Tibial artery (tissue), 4 donors: ENCODE results near the gene ARHGAP21.

Experiments
- DNase-seq, 2 donors: peaks; one replicate each; pipeline ENCODE4 v3.0.0-alpha.2; 2019
- H3K27ac ChIP-seq, 2 donors: fragments of 200-600 bp; sonication (generic) in 1 of 2; 1 replicate in 1 of 2; 2 replicates in 1 of 2; pipeline ENCODE4 v1.5.1; 2018 to 2019; ENCODE audit warnings: mild to moderate bottlenecking in 1 of 2
- H3K27me3 ChIP-seq, 2 donors: fragments of 200-600 bp; sonication (generic) in 1 of 2; one replicate each; pipeline versions ENCODE4 v1.5.1 to v1.6.0; 2016 to 2019
- H3K36me3 ChIP-seq, 3 donors: fragments of 200-600 bp; sonication (generic) in 2 of 3; one replicate each; pipeline ENCODE4 v1.5.1; 2016 to 2019; ENCODE audit warnings: mild to moderate bottlenecking in 2 of 3
- H3K4me1 ChIP-seq, 4 donors: fragments of 200-600 bp; sonication (generic) in 2 of 4; 1 replicate in 3 of 4; 2 replicates in 1 of 4; pipeline ENCODE4 v1.5.1; 2016 to 2019
- H3K4me3 ChIP-seq, 2 donors: fragments of 200-600 bp; sonication (generic) in 1 of 2; 1 replicate in 1 of 2; 2 replicates in 1 of 2; pipeline ENCODE4 v1.5.1; 2018 to 2019; ENCODE audit warnings: mild to moderate bottlenecking in 2 of 2
- H3K9me3 ChIP-seq, 3 donors: fragments of 200-600 bp; sonication (generic) in 1 of 3; one replicate each; pipeline ENCODE4 v1.5.1; 2016 to 2019
- intact Hi-C: fragments of 100-400 bp; cut with DNase I; formaldehyde crosslinking; loops from one replicate; pipeline ENCODE4 v1.15.0; 2023; ENCODE audit warnings: low total_unique reads
- TF ChIP-seq, protein P1 (sequence below), 2 experiments: fragments of 200-600 bp in 1 of 2; fragments of 450-650 bp in 1 of 2; IDR thresholded peaks; one replicate each; pipeline ENCODE4 v1.5.1; 2017 to 2019; ENCODE audit warnings: antibody characterized with exemption in 2 of 2, mild to moderate bottlenecking in 1 of 2, moderate library complexity in 1 of 2

ARHGAP21 gene

DNA sequence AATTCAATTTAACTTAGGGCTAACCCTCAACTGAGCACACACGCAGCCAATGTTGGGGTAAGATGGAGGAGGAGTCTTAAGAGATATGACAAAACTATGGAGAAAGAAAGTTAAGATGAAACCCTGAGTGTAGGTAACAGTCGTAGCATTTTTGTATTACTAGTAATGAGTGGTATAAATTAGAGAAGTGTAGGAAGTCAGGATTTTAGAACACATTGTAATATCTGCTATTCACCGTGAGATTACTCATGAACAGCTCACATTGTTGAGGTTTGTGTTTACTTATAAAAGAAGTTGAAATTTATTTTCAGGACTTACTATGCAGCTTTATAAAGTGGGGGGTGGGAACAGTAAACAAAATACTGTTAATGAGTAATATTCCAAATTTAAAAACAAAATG, 107.2 kb downstream of the ARHGAP21 start:
- DNase-seq: no peak
- Histone ChIP-seq H3K9me3 (no peaks in the 10 kb centered on the region), H3K4me3 (no peak overlapping the region), H3K27me3 (no peaks in the 10 kb centered on the region), H3K27ac (no peak overlapping the region), H3K36me3 (peaks cover 5 to 32% (median 5%) of the 10 kb centered on the region in 3 donors), H3K4me1 (peaks cover 0 to 7% (median 0%) of the 10 kb centered on the region in 4 donors)
- intact Hi-C loops: no loop called here
- TF ChIP-seq, protein P1, sequence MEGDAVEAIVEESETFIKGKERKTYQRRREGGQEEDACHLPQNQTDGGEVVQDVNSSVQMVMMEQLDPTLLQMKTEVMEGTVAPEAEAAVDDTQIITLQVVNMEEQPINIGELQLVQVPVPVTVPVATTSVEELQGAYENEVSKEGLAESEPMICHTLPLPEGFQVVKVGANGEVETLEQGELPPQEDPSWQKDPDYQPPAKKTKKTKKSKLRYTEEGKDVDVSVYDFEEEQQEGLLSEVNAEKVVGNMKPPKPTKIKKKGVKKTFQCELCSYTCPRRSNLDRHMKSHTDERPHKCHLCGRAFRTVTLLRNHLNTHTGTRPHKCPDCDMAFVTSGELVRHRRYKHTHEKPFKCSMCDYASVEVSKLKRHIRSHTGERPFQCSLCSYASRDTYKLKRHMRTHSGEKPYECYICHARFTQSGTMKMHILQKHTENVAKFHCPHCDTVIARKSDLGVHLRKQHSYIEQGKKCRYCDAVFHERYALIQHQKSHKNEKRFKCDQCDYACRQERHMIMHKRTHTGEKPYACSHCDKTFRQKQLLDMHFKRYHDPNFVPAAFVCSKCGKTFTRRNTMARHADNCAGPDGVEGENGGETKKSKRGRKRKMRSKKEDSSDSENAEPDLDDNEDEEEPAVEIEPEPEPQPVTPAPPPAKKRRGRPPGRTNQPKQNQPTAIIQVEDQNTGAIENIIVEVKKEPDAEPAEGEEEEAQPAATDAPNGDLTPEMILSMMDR (IDR thresholded peaks at IDR 0.05): no peak

DNA sequence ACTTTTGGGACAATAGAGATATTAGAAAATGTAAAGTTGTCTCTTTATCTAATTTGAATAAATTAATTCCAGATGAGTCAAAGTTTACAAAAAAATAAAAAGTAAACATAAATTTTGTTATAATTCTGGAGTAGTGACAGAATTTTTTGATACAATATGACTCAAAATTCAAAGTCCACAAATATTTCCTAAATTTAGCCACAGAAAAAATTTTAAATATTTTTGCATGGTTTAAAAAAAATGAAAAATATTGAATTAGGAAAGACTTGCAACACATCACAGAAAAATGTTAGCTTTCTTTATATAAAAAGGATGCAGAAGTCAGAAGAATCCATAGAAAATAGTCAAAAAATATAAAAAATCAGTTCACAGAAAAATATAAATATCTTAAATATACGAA, 117.7 kb downstream of the ARHGAP21 start:
- TF ChIP-seq, protein P1 (IDR thresholded peaks at IDR 0.05): no peak
- no peak overlapping the region for H3K27ac ChIP-seq
- DNase-seq: no peak
- no peaks in the 10 kb centered on the region for H3K9me3 ChIP-seq
- peaks cover 0 to 4% (median 0%) of the 10 kb centered on the region in 4 donors for H3K4me1 ChIP-seq
- intact Hi-C loops: no loop called here
- peaks cover 11 to 49% (median 36%) of the 10 kb centered on the region in 3 donors for H3K36me3 ChIP-seq
- no peak overlapping the region for H3K4me3 ChIP-seq
- no peaks in the 10 kb centered on the region for H3K27me3 ChIP-seq

DNA sequence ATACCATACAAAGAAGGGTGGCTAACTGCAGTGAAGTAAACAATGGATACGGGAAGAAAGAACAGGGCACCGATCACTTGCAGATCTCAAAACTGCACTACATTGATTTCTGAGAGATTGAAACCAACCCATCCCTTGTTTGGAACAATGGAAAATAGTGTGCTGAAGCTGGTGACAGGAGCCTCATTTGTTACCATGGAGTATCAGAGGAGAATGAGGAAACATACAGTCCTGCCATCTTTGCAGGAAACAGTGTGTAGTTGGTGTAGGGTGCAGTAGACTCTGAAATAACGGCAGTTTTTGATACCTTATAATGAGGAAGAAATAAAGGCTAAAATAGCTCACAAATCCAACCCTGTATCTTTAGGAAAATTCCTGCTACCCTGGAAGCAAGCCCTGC, 118.5 kb downstream of the ARHGAP21 start:
- Histone ChIP-seq H3K4me3 (no peak overlapping the region), H3K9me3 (no peaks in the 10 kb centered on the region), H3K27ac (no peak overlapping the region), H3K27me3 (no peaks in the 10 kb centered on the region), H3K4me1 (peaks cover 0 to 4% (median 0%) of the 10 kb centered on the region in 4 donors), H3K36me3 (peaks cover 19 to 57% (median 44%) of the 10 kb centered on the region in 3 donors)
- no peak for DNase-seq
- TF ChIP-seq, protein P1 (IDR thresholded peaks at IDR 0.05): no peak
- intact Hi-C loops: no loop called here

DNA sequence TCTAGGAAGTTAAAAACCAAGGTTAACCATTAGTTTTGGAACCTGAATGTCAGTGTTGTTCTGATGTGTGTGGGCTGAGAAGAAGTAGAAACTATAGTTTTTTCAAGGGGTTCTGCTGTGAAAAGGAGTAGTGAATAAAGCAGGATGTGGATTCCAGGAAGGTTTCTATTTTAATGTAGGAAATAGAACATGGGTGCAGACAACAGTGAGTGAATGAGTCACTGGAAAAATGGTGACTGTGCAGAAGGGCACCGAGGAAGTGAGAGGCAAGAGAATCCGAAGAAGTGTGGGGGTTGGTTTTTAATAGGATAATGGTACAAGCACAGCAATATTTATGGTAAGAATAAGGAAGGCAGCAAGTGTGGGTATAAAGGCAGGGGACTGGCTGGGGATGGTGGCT, 120.4 kb downstream of the ARHGAP21 start:
- Histone ChIP-seq H3K27me3 (no peaks in the 10 kb centered on the region), H3K36me3 (peaks cover 35 to 74% (median 59%) of the 10 kb centered on the region in 3 donors), H3K9me3 (no peaks in the 10 kb centered on the region), H3K27ac (no peak overlapping the region), H3K4me1 (peaks cover 0 to 4% (median 0%) of the 10 kb centered on the region in 4 donors), H3K4me3 (no peak overlapping the region)
- intact Hi-C loops: no loop called here
- TF ChIP-seq, protein P1 (IDR thresholded peaks at IDR 0.05): no peak
- DNase-seq: no peak

DNA sequence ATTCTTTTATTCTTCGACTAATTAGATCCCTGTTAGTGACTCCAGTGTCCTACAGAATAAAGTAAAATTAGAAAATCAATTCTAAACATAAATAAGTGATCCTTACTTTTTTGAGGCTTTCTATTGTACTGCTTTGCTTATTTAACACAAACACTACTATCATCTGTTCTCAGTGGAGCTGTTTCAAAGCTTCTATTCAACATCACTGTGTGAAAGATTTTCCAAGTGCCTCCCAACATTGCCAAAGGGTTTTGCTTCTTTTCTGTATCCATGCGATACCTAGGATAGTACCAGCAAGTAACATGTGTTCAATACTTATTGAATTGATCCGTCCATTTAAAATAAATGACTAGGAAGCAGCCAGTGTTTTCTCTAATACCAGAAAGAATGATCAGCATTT, 125.7 kb downstream of the ARHGAP21 start:
- TF ChIP-seq, protein P1 (IDR thresholded peaks at IDR 0.05): no peak
- Histone ChIP-seq H3K27ac (no peak overlapping the region), H3K36me3 (peaks cover 78 to 94% (median 92%) of the 10 kb centered on the region in 3 donors)

DNA sequence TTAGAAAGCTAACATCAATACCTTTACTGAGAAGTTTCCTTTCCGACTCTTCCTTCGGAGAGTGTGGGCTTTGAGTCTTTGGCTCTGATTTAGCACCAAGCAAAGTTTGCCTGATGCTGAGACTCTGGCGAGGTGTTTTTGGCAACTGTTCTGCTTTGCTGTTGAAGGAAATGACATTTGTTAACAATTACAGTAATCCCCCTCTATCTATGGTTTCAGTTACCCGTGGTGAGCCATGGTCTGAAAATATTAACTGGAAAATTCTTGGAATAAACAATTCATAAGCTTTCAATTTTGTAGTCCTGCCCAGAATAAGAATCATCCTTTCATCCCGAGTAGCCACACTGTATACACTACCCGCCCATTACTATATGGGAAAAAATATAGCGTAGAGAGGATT, 126.3 kb downstream of the ARHGAP21 start:
- Histone ChIP-seq H3K4me1 (no peaks in the 10 kb centered on the region), H3K27me3 (no peaks in the 10 kb centered on the region), H3K9me3 (no peaks in the 10 kb centered on the region), H3K4me3 (no peak overlapping the region), H3K36me3 (peaks cover 84 to 94% (median 91%) of the 10 kb centered on the region in 3 donors), H3K27ac (no peak overlapping the region)
- TF ChIP-seq, protein P1 (IDR thresholded peaks at IDR 0.05): no peak
- intact Hi-C loops: no loop called here
- no peak for DNase-seq

More for the DNA sequence above, 125.7 kb downstream of the ARHGAP21 start:
- DNase-seq: no peak
- intact Hi-C loops: no loop called here
- Histone ChIP-seq H3K4me3 (no peak overlapping the region), H3K4me1 (no peaks in the 10 kb centered on the region), H3K9me3 (no peaks in the 10 kb centered on the region), H3K27me3 (no peaks in the 10 kb centered on the region)
